Thyroid gland (tissue), 4 donors: ENCODE measurements around the gene C10orf120.

ENCODE experiments used
- POLR2A ChIP-seq, 2 donors: fragments of 450-650 bp; IDR thresholded peaks; one replicate each; pipeline ENCODE4 v1.6.1; 2017; ENCODE audit warnings: antibody characterized with exemption in 2 of 2, mild to moderate bottlenecking in 2 of 2, moderate library complexity in 1 of 2
- TF ChIP-seq, protein P1 (sequence below), 6 experiments: fragments of 200-600 bp in 3 of 6; fragments of 450-650 bp in 3 of 6; sonication (generic) in 3 of 6; IDR thresholded peaks; one replicate each; pipeline ENCODE4 v1.5.1; 2016 to 2019; ENCODE audit warnings: antibody characterized with exemption in 6 of 6, mild to moderate bottlenecking in 2 of 6, inconsistent platforms in 1 of 6, moderate library complexity in 1 of 6

DNA sequence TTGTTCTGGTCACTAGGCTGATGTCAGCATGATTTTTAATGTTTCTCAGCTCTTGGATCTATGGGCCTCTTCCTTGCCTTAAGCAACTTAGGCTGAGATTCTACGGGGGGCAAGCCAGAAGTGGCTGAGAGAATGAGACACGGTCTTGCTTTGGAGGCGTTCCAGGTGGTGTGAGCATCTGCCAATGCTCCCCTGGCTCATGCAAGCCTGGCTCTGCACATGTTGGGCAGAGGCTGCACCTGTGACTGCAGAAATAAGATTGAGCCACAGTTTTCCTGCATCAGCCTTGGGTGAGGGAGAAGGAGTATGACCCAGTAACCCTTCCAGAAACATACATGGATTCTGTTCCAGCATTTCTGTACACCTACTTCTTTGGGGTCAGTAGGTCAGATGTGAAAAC is 41.9 kb downstream of the C10orf120 start:
- no peak for TF ChIP-seq POLR2A (IDR thresholded peaks at IDR 0.05)
- TF ChIP-seq, protein P1, sequence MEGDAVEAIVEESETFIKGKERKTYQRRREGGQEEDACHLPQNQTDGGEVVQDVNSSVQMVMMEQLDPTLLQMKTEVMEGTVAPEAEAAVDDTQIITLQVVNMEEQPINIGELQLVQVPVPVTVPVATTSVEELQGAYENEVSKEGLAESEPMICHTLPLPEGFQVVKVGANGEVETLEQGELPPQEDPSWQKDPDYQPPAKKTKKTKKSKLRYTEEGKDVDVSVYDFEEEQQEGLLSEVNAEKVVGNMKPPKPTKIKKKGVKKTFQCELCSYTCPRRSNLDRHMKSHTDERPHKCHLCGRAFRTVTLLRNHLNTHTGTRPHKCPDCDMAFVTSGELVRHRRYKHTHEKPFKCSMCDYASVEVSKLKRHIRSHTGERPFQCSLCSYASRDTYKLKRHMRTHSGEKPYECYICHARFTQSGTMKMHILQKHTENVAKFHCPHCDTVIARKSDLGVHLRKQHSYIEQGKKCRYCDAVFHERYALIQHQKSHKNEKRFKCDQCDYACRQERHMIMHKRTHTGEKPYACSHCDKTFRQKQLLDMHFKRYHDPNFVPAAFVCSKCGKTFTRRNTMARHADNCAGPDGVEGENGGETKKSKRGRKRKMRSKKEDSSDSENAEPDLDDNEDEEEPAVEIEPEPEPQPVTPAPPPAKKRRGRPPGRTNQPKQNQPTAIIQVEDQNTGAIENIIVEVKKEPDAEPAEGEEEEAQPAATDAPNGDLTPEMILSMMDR (IDR thresholded peaks at IDR 0.05) = no peak
